A549 treated with CORT108297 at 1 μM for 4 hours (cell line): ENCODE results near the gene MASP1. TPM values are rescaled to one million over a fixed set of nuclear protein-coding genes. Genes with fewer than 3 reads are reported as not detected.

Experiments used
- total RNA-seq: library from RNA; stranded (reverse); fragments of 200-300 nt; extraction: Qiagen RNA extraction; gene quantifications from 5 replicates; pipeline ENCODE4 v1.2.3, GENCODE V29; 2022

MASP1 gene, protein sequence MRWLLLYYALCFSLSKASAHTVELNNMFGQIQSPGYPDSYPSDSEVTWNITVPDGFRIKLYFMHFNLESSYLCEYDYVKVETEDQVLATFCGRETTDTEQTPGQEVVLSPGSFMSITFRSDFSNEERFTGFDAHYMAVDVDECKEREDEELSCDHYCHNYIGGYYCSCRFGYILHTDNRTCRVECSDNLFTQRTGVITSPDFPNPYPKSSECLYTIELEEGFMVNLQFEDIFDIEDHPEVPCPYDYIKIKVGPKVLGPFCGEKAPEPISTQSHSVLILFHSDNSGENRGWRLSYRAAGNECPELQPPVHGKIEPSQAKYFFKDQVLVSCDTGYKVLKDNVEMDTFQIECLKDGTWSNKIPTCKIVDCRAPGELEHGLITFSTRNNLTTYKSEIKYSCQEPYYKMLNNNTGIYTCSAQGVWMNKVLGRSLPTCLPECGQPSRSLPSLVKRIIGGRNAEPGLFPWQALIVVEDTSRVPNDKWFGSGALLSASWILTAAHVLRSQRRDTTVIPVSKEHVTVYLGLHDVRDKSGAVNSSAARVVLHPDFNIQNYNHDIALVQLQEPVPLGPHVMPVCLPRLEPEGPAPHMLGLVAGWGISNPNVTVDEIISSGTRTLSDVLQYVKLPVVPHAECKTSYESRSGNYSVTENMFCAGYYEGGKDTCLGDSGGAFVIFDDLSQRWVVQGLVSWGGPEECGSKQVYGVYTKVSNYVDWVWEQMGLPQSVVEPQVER
- total RNA-seq = 0.09 TPM in 1 of 5 replicates, not detected in the others

DNA sequence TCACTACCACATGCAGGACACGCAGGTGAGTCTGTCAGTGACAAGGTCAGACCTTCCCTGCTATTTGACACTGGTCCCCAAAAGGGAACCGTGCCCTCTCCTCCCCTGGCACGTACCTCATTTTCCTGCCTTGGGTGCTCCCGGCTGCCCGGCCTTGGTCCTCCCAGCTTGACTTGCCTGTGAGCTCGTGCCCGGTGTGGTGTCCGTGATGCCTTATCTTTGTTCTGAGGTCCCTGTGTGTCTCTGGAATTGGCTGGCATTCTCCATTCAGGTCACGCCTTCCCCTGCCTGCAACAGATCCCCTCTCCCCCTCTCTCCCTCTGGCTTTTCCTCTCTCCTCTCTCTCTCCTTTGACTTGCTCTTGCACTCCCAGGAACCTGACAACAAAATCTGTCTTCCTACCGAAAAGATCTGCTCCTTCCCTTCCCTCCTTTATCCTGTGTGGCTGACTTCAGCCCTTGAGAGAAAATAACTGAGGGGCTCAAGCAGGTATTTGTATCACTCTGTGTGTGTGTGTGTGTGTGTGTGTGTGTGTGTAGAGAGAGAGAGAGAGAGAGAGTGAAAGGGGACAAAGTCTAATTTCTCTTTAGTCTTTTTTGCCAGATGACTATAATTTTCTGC, at the start of gene MASP1:
Gene MASP1 (minus strand): TSS at position 226 of the 621 bp plus-strand sequence. CDS start 105 bp downstream, at position 121.

DNA sequence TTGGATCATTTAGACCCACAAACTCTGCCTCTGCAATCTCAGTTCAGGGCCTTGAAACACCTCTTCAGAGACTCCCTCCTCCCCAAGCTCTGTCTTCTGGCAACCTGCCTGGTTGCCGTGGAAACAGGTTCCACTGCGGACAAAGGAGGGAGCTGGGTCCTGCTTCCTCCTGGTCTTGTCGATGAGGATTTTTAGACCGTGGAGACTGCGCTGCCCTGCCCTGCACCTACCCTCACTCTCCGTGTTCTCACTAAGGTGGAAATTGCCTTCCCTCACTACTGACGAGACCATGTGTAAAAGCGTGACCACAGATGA, 94.2 kb downstream of the MASP1 start, which contains the start of gene RTP1:
Gene RTP1 (plus strand): TSS at position 152 of the 315 bp plus-strand sequence. CDS start 30 bp downstream, at position 182.

Other genes with a start within 250 kb of the MASP1 start
- 48.2 to 57.0 TPM (median 53.4 TPM) in 5 replicates for gene RPL39L, start 152.2 kb downstream of the MASP1 start, total RNA-seq
- gene RTP1, start 94.3 kb downstream of the MASP1 start, total RNA-seq = not detected in 5 replicates
- gene RTP4, start 76.6 kb upstream of the MASP1 start, total RNA-seq = not detected in 5 replicates